H1 (cell line): Measurements from ENCODE around the gene RSRC2. TPM values are rescaled to one million over a fixed set of nuclear protein-coding genes. Genes with fewer than 3 reads are reported as not detected.

Experiments
- CTBP2 ChIP-seq: IDR thresholded peaks from 2 replicates; pipeline ENCODE4 v1.7.0; 2011; ENCODE audit warnings: borderline replicate concordance, mild to moderate bottlenecking, moderate library complexity, mixed read lengths, low read length; ENCODE audit not compliant: insufficient read depth, insufficient read length
- CTCF ChIP-seq, 3 experiments: IDR thresholded peaks; 1 replicate in 2 of 3; 2 replicates in 1 of 3; pipeline versions ENCODE4 v1.5.1 to v1.6.1; 2011; ENCODE audit warnings: low read length in 3 of 3, mild to moderate bottlenecking in 3 of 3, inconsistent platforms in 2 of 3, low read depth in 1 of 3, moderate library complexity in 1 of 3; ENCODE audit not compliant: insufficient read depth in 1 of 3; ENCODE audit errors: control extremely low read depth in 1 of 3
- HDAC2 ChIP-seq, 2 experiments: fragments of 300-600 bp in 1 of 2; sonication (generic) in 1 of 2; IDR thresholded peaks; 2 replicates each; pipeline ENCODE4 v1.6.1; 2011 to 2012; ENCODE audit warnings: low read depth in 2 of 2, low read length in 2 of 2, mild to moderate bottlenecking in 2 of 2, moderate library complexity in 2 of 2, borderline replicate concordance in 1 of 2, inconsistent platforms in 1 of 2
- KDM4A ChIP-seq: IDR thresholded peaks from one replicate; pipeline ENCODE4 v1.7.1; 2012; ENCODE audit warnings: low read depth, mild to moderate bottlenecking, moderate library complexity, low read length, inconsistent platforms; ENCODE audit not compliant: severe bottlenecking
- RAD21 ChIP-seq, 2 experiments: IDR thresholded peaks in 1 of 2; conservative IDR thresholded peaks in 1 of 2; 2 replicates each; pipeline ENCODE4 v1.6.1; 2011; ENCODE audit warnings: low read depth in 2 of 2, low read length in 2 of 2, improper control_type of control experiment in 1 of 2, inconsistent platforms in 1 of 2, mild to moderate bottlenecking in 1 of 2, moderate library complexity in 1 of 2
- RNF2 ChIP-seq: fragments of 200-900, 300-1000 bp; sonication (generic); IDR thresholded peaks from 2 replicates; pipeline ENCODE4 v1.7.1; 2016; ENCODE audit warnings: borderline replicate concordance, low read depth, mild to moderate bottlenecking, antibody characterized with exemption, low read length; ENCODE audit not compliant: poor library complexity, severe bottlenecking; ENCODE audit errors: missing control alignments
- USF2 ChIP-seq: IDR thresholded peaks from 2 replicates; pipeline ENCODE4 v1.6.1; 2011; ENCODE audit warnings: low read length, improper control_type of control experiment
- polyA plus RNA-seq, 7 experiments: library from polyadenylated mRNA; depleted of rRNA in 3 of 7; stranded (reverse) in 5 of 7; unstranded in 2 of 7; fragments of >200 nt in 5 of 7; fragments of 200-250 nt in 2 of 7; gene quantifications; 1 replicate in 5 of 7; 2 replicates in 1 of 7; 4 replicates in 1 of 7; pipeline versions ENCODE4 v1.2.1 to v1.2.3, GENCODE V29; 2011 to 2013; ENCODE audit warnings: missing spikeins in 2 of 7, mixed read lengths in 2 of 7
- total RNA-seq: library from RNA; stranded (reverse); fragmentation: NEBNext Ultra II Directional; extraction: Animal tissue kit (Norgen Biotek cat#: 25700); gene quantifications from 2 replicates; pipeline ENCODE4 v1.2.1, GENCODE V29; 2021

The RSRC2 gene
- total and polyA plus RNA-seq, 2 of the 8 experiments (the other 6 are each of a cell fraction or from before 2014, with no cell fraction given): 15.9 to 71.4 TPM

GRCh38 chr12:122471324-122472226 is 55.2 kb downstream of the RSRC2 start (continued):
- TF ChIP-seq CTCF (IDR thresholded peaks at IDR 0.05; ENCODE audit: control extremely low read depth in 1 of 3, insufficient read depth in 1 of 3, low read depth in 1 of 3, low read length in 3 of 3) (peak in 2 of 3 experiments; percentile 45 to 56; a peak in 2 of 4 replicates), RAD21 (IDR thresholded peaks at IDR 0.05 in 1 of 2, conservative IDR thresholded peaks at IDR 0.05 in 1 of 2; ENCODE audit: low read depth in 2 of 2, low read length in 2 of 2) (peak; percentile 59 to 62), USF2 (no peak), RNF2 (no peak), KDM4A (no peak), HDAC2 (IDR thresholded peaks at IDR 0.05; ENCODE audit: borderline replicate concordance in 1 of 2, low read depth in 2 of 2, low read length in 2 of 2) (no peak), CTBP2 (no peak)
